GM15510 (cell line): ENCODE results near the gene STK32B.

ENCODE experiments used
- POLR2A ChIP-seq: IDR thresholded peaks from 3 replicates; pipeline ENCODE4 v1.6.1; 2011; ENCODE audit warnings: borderline replicate concordance; ENCODE audit not compliant: insufficient read length; ENCODE audit errors: extremely low read depth

The STK32B gene

DNA sequence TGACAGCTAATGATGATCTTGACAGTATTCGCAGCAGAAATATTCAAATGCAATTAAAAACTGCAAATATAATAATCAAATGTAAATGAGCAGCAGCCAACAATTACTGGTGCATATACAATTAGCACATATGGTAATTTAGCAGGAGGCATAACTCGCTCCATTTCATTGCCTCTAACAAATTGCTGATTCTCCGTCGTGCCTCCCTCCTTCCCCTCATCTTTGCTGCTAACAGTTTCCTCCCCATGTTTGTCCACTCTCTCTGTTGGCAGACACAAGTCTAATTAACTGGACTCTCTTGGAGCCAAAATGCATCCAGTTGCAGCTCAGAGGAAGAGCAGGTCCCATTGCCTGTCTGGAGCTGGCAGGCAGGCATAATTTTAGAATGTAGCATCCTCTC lies 210.6 kb downstream of the STK32B start:
- TF ChIP-seq POLR2A = no peak

- no peak for TF ChIP-seq POLR2A
These were observed 215.7 kb downstream of the STK32B start for GRCh38 chr4:5266991-5267390.

DNA sequence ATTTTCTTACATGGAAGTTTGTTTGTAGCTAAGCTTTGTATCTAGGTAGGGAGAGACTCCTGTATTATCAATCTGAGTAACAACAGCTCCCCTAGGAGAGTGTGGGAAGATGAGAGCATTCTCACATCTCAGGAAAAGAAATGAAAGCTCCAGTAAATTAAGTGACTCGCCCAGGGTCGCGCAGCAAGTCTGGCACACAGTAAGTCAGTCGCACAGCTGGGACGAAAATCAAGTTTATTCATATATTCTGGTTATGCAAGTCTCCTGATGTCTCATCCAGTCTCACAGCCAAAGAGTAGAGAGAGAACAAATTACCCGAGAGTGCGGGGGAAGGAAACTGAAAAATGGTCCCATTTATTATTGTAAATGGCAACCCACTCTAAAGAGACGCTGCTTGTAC lies 216.1 kb downstream of the STK32B start:
- no peak for TF ChIP-seq POLR2A

GRCh38 chr4:5276475-5277075 lies 225.3 kb downstream of the STK32B start:
- TF ChIP-seq POLR2A = no peak

DNA sequence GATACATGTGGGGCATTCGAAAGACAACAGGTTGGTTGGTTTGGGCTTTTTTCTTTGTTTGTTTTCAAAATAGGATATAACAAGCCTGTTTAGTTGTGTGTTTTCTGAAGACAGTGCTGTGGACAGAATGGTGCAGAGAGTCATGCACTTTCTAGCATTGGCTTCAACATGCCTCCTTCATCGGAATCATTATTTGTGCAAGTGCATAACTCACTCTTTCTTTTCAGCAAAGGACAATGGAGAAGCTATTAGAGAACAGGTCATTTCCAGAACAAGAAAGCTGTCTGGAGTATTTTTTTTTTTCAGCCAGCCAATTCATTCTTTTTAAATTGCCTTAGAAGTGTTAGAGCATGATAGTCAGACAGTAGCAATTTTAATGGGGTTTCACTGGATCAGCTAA lies 225.8 kb downstream of the STK32B start:
- no peak for TF ChIP-seq POLR2A

- no peak for TF ChIP-seq POLR2A
These were observed 226.9 kb downstream of the STK32B start for GRCh38 chr4:5278213-5278612.

DNA sequence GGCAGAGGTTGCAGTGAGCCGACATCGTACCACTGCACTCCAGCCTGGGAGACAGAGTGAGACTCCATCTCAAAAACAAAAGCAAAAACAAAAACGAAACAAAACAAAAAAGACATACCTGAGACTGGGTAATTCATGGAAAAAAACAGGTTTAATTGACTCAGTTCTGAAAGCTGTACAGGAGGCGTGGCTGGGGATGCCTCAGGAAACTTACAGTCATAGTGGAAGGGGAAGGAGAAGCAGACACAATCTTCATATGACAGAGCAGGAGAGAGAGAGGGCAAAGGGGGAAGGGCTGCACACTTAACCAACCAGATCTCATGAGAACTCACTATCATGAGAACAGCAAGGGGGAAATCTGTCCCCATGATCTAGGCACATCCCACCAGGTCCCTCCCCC lies 229.5 kb downstream of the STK32B start:
- no peak for TF ChIP-seq POLR2A

GRCh38 chr4:5283837-5284236 lies 232.6 kb downstream of the STK32B start:
- TF ChIP-seq POLR2A = no peak

GRCh38 chr4:5284517-5284916 lies 233.2 kb downstream of the STK32B start:
- no peak for TF ChIP-seq POLR2A

DNA sequence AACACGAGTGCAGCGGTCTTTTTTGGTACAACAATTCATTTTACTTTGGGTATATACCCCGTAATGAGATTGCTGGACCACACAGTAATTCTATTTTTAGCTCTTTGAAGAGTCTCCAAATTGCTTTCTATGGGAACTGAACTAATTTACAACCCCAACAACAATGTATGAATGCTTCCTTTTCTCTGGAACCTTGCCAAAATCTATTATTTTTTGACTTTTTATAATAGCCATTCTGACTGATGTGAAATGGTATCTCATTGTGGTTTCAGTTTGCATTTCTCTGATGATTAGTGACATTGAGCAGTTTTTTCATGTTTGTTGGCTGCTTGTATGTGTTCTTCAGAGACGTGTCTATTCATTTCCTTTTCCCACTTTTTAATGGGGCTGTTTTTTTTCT lies 240.8 kb downstream of the STK32B start:
- no peak for TF ChIP-seq POLR2A

DNA sequence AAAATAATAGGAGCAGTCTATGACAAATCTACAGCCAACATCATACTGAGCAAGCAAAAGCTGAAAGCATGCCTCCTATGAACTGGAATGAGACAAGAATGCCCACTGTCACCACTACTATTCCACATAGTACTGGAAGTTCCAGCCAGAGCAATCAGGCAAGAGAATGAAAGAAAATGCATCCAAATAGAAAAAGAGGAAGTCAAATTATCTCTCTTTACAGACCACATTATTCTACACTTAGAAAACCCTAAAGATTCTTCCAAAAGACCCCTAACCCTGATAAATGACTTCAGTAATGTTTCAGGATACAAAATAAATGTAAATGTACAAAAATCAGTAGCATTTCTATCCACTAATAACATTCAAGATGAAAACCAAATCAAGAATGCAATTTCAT lies 249.0 kb downstream of the STK32B start:
- no peak for TF ChIP-seq POLR2A

GRCh38 chr4:5307928-5308327 lies 256.6 kb downstream of the STK32B start:
- TF ChIP-seq POLR2A = no peak

DNA sequence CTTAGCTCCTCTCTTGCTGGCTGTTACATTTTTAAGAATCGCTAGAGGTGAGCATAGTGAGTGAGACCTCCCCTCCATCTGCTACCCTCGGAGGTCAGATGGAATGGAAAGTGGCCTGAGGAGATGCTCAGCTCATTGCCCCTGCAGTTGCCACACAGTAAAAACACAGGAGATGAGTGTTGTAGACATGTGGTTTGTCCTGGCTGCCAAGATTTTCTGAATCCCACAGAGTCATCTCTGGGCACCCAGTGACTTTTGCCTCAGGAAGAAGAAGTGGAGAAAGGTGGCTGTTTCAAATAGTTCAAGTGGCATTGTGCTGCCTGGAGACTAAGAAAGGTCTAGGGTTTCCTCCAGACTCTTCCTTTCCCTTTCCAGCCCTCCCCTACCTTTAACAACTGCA lies 271.0 kb downstream of the STK32B start:
- TF ChIP-seq POLR2A = no peak

GRCh38 chr4:5330339-5330989 lies 279.2 kb downstream of the STK32B start:
- TF ChIP-seq POLR2A = no peak

GRCh38 chr4:5337731-5338130 lies 286.5 kb downstream of the STK32B start:
- no peak for TF ChIP-seq POLR2A

DNA sequence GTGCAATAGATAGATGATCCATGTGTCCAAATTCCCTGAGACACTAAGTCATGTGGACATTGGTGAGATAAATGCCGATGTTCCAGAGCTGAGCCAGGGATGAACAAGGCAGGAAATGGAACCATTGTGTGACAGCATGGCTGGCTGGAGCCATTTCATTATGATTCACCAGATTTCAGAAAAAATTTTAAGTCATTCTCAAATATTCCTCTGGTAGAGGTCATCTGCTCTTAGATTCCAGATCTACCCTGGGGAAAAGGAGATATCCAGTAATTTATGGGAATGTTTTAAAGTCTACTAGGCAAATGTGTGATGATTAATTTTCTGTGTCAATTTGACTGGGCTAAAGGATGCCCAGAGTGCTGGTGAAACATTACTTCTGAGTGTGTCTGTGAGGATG lies 287.3 kb downstream of the STK32B start:
- no peak for TF ChIP-seq POLR2A

GRCh38 chr4:5340991-5341451 lies 289.7 kb downstream of the STK32B start:
- no peak for TF ChIP-seq POLR2A

- no peak for TF ChIP-seq POLR2A
These were observed 290.2 kb downstream of the STK32B start for GRCh38 chr4:5341526-5341925.

- TF ChIP-seq POLR2A = no peak
These were observed 304.6 kb downstream of the STK32B start for GRCh38 chr4:5355846-5356245.
